Stimulated activated CD8-positive, alpha-beta memory T cell treated with anti-CD3 and anti-CD28 coated beads, Interleukin-2, amount 100 ng/mL, for 48 hours (primary cell): ENCODE measurements around the gene NEK6.

Experiments used
- DNase-seq, 2 donors: peaks; one replicate each; pipeline ENCODE4 v3.0.0-alpha.2; 2020; ENCODE audit warnings: low read depth in 2 of 2

The NEK6 gene

DNA sequence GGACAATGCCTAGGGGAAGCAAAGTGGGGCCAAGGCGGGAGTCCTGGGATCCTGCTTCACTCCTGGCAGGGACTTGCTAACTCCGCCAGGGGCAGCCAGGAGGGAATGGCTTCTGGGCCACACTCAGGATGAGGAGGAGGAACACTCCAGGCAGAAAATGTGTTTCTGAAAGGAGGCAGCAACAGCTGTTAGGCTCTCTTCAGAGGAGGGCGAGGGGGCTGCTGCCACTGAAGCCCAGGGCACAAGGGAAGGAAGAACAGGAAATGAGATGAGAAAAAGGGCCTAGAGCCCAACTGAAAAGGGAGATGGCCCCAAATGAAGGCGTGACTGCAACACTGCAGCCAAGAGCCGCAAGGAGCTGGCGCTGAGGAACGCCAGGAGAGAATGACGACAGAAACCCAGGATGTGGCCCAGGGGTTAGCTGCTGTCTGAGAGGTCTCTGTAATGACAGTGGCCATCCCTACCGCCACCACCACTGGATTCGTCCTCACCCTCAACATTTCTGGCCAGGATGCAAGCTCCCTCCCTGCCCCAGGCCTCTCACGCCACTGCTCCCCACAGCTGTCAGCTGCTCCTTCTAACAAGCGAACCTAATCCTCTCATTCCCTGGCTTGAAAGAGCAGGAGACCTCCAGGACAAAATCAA, 141.7 kb downstream of the NEK6 start:
- no peak for DNase-seq

DNA sequence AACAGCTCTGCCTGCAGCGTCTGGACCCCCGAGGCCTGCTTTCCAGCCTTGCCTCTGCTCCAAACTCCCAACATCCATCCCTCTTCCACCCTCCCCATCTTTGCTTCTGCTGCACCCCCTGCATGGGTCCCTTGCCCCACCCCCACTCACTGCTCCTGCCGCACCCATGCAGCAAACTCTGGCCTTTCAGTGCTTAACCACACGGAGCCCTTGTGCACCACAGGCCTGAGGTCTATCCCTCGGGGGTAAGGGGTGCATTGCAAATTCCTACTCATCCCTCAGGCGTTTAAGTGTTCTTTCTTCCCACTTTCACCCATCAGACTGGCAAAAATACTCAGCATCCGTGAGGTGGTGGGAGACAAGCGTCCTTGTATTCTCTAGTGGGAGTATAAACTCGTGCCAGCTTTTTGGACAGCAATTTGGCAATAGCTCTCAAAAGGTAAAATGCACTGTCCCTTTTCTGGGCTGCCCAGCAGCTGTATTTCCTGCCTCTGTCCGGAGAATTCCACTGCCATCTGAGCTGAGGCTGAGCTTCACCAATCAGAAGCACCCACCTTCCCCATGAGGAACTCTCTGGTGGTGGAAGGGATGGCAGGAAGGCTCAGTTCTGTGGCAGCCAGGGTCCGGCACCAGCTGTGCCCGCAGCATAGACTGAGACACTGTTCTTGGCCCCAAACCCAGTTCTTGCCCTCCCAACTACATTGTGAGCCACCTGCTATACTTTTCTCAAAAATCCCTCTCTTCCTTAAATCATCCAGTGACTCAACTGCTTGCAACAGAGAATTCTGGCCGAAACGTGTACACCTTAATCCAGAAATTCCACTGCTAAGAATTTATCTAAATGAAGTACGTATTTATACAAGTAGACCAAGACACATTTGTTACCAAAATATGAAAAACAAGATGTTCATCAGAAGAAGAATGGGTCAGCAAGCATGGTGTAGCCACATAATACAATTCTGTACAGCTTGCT, 142.5 kb downstream of the NEK6 start:
- DNase-seq = no peak
